Muscle layer of colon (tissue), 2 donors: ENCODE measurements around the gene CST7.
"Not testable (repeated sequence)": the region's sequence is repeated elsewhere in the genome, so short reads cannot be mapped to it uniquely, and the experiment has no call there.

Experiments
- H3K27ac ChIP-seq: one replicate; pipeline ENCODE4 v1.7.0; 2013; ENCODE audit warnings: low read depth, mild to moderate bottlenecking, low read length, moderate library complexity
- H3K27me3 ChIP-seq, 2 donors: one replicate each; pipeline ENCODE4 v1.7.0; 2013; ENCODE audit warnings: low read length in 2 of 2, mild to moderate bottlenecking in 2 of 2; ENCODE audit not compliant: insufficient read depth in 2 of 2, control insufficient read depth in 1 of 2
- H3K36me3 ChIP-seq: one replicate; pipeline ENCODE4 v1.7.0; 2013; ENCODE audit warnings: mild to moderate bottlenecking, low read length; ENCODE audit not compliant: insufficient read depth
- H3K4me1 ChIP-seq: one replicate; pipeline ENCODE4 v1.7.0; 2013; ENCODE audit warnings: mild to moderate bottlenecking, low read length; ENCODE audit not compliant: insufficient read depth
- H3K4me3 ChIP-seq, 2 donors: one replicate each; pipeline ENCODE4 v1.7.0; 2013; ENCODE audit warnings: low read length in 2 of 2, low read depth in 1 of 2, mild to moderate bottlenecking in 1 of 2, moderate library complexity in 1 of 2
- H3K9ac ChIP-seq: one replicate; pipeline ENCODE4 v1.7.0; 2013; ENCODE audit warnings: low read length
- H3K9me3 ChIP-seq: one replicate; pipeline ENCODE4 v1.7.0; 2013; ENCODE audit warnings: mild to moderate bottlenecking, low read length
- donor health status: abdominal sarcoma.
- donor health status: Adenocarcinoma of cecum.

Gene CST7

DNA sequence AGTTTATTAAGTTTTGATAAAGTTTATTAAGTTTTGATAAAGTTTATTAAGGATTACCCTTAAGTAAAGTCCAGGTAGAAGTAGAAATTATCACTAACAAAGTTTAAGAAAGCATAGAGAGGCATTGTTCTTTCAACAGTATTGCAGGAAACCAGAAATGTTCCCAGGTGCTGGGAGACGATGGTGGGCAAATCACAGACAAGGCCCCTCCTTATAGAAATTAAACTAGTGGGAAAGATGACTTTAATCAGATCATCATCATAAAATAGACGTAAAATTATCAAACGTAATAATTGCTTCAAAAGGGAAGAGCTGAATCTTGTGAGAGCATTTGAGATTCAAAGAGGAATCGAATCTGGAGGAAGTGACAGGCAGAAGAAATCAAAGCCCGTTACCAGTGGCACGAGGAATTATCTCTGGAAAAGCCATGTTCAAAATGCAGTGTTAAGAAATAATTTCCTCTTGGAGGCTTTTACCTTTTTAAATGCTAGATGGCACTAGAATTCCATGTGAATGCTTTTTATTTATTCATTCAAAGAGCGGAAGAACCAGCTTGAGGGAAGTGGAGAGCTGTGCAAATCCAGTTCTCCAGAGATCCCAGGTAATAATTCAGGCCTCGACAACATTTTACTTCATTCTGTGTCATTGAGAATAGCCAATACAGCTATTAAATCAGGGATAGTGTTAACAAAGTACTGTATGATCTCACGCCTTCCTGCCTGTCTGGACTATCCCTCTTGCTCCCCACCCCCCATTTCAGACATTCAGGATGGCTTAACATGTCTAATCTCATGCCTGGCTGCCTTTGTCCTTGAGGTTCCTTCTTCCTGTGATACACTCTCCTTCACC lies 44.5 kb downstream of the CST7 start:
- Histone ChIP-seq H3K27me3 (no peaks in the 10 kb centered on the region), H3K9me3 (no peaks in the 10 kb centered on the region), H3K27ac (peak overlapping the region; percentile 84), H3K9ac (peak overlapping the region; percentile 81), H3K4me1 (peaks cover 54% of the 10 kb centered on the region), H3K4me3 (peak overlapping the region; percentile 87 to 91), H3K36me3 (no peaks in the 10 kb centered on the region)

- Histone ChIP-seq H3K36me3 (no peaks in the 10 kb centered on the region), H3K27ac (no peak overlapping the region), H3K4me1 (peaks cover 54% of the 10 kb centered on the region), H3K27me3 (no peaks in the 10 kb centered on the region), H3K9ac (no peak overlapping the region), H3K4me3 (no peak overlapping the region), H3K9me3 (no peaks in the 10 kb centered on the region)
Measured at GRCh38 chr20:24994186-24994465, 45.1 kb downstream of the CST7 start.

DNA sequence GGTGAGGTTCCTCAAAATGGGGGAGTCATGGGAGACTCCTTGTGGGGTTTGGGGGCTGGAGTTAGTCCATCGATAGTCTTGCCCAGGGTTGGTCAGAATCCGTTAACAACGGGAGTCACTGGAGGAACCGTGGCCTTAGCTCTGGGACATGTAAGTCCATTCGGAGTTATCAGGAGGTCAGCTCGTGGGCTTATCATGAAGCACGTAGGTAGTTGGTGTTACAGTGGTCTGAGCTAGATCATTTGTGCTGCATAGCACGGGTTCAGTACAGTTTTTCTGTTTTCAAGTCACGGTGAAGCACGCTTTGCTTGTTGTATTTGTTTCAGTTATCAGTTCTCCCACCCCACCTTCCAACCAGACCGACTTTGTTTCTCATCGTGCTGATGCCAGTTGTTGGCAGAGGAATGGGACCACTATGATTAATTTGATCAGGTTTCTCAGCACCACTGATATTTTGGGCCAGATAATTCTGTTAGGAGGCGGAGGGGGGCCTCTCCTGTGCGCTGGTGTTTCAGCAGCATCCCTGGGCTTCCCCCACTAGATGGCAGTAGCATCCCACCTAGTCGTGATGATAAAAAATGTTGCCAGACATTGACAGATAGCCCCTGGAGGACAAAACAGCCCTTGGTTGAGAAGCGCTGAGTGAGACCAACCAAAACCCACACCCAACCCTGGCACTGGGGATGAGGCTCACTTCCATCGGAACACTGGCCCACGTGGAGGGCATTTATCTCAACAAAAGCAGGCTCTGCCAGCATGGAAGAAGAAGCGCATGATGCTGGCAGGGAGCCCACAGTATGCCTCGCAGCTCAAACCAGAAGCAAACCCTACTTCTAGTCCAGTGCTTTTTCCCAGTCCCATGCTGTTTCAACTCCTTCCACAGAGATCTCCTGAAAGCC lies 45.6 kb downstream of the CST7 start:
- Histone ChIP-seq H3K9me3 (no peaks in the 10 kb centered on the region), H3K27ac (peak overlapping the region; percentile 19), H3K4me1 (peaks cover 54% of the 10 kb centered on the region), H3K36me3 (no peaks in the 10 kb centered on the region), H3K9ac (no peak overlapping the region), H3K27me3 (no peaks in the 10 kb centered on the region), H3K4me3 (peak overlapping the region; percentile 38 to 59)

DNA sequence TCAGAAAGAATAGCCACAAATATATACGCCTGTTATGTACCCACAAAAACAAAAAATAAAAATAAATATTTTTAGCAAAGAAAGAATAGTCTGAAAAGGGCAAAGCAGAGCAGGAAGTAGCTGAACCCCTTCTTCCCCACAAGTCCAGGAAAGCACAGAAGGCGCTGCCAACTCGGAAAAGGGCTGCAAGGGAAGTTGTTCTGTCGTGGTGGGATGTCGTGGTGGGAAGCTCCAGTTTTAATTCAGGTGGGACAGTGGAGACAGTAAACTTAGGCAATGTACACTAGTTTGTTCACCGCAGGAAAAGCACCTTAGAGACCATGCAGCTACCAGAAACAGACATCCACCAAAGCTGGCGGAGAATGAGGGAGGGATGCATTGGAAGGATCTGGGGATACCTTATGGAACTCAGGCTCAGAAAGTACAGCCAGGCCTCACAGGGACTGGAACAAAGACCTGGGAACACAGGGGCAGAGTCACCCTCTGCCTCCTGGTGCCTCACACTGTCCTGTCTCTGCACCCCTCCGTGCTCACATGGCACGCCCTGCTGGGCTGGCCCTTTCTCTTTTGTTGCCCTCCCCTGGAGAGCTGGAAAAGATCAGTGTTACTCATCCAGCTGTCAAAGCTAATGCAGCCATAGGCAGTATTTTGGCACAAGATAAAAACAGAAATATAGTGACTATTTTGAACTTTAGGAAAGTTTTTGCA lies 46.8 kb downstream of the CST7 start:
- Histone ChIP-seq H3K4me1 (peaks cover 55% of the 10 kb centered on the region), H3K27me3 (no peaks in the 10 kb centered on the region), H3K36me3 (no peaks in the 10 kb centered on the region), H3K9ac (no peak overlapping the region), H3K9me3 (no peaks in the 10 kb centered on the region), H3K4me3 (no peak overlapping the region), H3K27ac (peak overlapping the region; percentile 31)

GRCh38 chr20:24996449-24997377 lies 47.6 kb downstream of the CST7 start:
- Histone ChIP-seq H3K4me1 (peaks cover 47% of the 10 kb centered on the region), H3K9me3 (no peaks in the 10 kb centered on the region), H3K4me3 (no peak overlapping the region), H3K9ac (no peak overlapping the region), H3K27ac (peak overlapping the region; percentile 31), H3K27me3 (no peaks in the 10 kb centered on the region), H3K36me3 (no peaks in the 10 kb centered on the region)

DNA sequence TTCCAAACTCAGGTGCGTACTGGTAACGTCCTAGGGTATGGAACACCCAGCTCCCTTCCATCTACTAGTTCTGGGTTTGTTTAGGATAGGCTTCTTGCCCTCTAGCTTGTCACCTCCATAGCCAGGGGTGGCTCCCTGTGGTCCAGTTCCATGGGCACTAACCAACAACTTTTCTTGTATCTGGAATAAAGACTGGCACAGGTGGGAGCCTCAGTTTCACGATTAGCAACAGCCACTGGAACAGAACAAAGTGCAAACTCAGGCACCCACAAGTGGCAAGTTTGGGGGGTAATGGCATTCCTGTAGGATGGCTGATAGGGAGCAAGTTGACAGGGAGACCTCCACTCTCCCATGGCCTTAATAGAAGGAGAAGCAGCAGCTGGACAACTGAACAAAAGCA lies 49.1 kb downstream of the CST7 start:
- H3K4me1 ChIP-seq: peaks cover 43% of the 10 kb centered on the region
- no peaks in the 10 kb centered on the region for H3K9me3 ChIP-seq
- H3K27ac ChIP-seq: peak overlapping the region; percentile 16
- H3K36me3 ChIP-seq: no peaks in the 10 kb centered on the region
- no peaks in the 10 kb centered on the region for H3K27me3 ChIP-seq
- no peak overlapping the region for H3K4me3 ChIP-seq
- H3K9ac ChIP-seq: no peak overlapping the region

- H3K4me3 ChIP-seq: no peak overlapping the region
- no peaks in the 10 kb centered on the region for H3K9me3 ChIP-seq
- no peaks in the 10 kb centered on the region for H3K36me3 ChIP-seq
- H3K4me1 ChIP-seq: peaks cover 36% of the 10 kb centered on the region
- H3K27ac ChIP-seq: peak overlapping the region; percentile 16
- no peaks in the 10 kb centered on the region for H3K27me3 ChIP-seq
- no peak overlapping the region for H3K9ac ChIP-seq
Measured at GRCh38 chr20:24998631-24999445, 49.8 kb downstream of the CST7 start.

DNA sequence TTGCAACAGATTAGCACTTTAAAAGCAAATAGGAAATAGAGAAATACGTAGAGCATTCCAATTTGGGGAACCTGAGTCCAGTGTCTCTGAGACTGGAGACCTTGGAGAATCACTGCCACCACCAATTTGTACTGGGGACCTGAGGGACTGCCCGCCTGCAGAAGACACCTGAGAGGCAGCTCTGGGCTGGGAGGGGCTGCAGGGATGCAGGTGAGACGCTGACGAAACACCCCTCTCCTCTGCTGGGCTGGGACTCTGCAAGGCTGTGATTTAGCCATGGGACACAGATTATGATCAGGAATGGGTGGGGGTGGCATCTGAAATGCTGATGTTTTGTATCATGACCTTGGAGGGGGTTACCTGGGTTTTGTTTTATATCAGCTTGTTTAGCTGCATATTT lies 50.5 kb downstream of the CST7 start:
- Histone ChIP-seq H3K27me3 (no peaks in the 10 kb centered on the region), H3K4me1 (peaks cover 34% of the 10 kb centered on the region), H3K9ac (no peak overlapping the region), H3K27ac (no peak overlapping the region), H3K9me3 (no peaks in the 10 kb centered on the region), H3K36me3 (no peaks in the 10 kb centered on the region), H3K4me3 (no peak overlapping the region)

DNA sequence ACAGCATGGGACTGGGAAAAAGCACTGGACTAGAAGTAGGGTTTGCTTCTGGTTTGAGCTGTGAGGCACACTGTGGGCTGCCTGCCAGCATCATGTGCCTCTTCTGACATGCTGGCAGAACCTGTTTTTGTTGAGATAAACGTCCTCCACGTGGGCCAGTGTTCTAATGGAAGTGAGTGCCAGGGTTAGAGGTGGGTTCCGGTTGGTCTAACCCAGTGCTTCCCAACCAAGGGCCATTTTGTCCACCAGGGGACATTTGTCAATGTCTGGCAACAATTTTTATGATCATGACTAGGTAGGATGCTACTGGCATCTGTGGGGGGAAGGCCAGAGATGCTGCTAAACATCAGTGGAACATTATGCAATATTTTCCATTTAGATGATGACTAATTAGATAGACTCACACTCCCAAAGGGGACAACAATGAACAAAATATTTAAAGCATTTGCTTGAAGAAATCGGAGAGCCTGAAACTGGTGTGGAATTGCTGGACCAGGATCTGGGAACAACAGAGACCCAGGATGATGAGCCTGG lies 51.3 kb downstream of the CST7 start:
- Histone ChIP-seq H3K9me3 (no peaks in the 10 kb centered on the region), H3K27ac (no peak overlapping the region), H3K36me3 (no peaks in the 10 kb centered on the region), H3K27me3 (no peaks in the 10 kb centered on the region), H3K4me3 (no peak overlapping the region), H3K9ac (no peak overlapping the region), H3K4me1 (peaks cover 33% of the 10 kb centered on the region)

DNA sequence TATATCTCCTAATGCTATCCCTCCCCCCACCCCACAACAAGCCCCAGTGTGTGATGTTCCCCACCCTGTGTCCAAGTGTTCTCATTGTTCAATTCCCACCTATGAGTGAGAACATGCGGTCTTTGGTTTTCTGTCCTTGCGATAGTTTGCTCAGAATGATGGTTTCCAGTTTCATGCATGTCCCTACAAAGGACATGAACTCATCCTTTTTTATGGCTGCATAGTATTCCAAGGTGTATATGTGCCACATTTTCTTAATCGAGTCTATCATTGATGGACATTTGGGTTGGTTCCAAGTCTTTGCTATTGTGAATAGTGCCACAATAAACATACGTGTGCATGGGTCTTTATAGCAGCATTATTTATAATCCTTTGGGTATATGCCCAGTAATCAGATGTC lies 52.3 kb downstream of the CST7 start:
- H3K4me3 ChIP-seq, H3K9ac ChIP-seq, H3K27ac ChIP-seq, H3K9me3 ChIP-seq, H3K27me3 ChIP-seq, H3K36me3 ChIP-seq: not testable (repeated sequence)
- peaks cover 34% of the 10 kb centered on the region for H3K4me1 ChIP-seq
